DMS114 treated with DMSO at 0.1 percent for 48 hours (cell line): ENCODE data around the gene PEX16.

Source experiments
- DNase-seq: peaks from one replicate; lab custom pipeline; 2025; ENCODE audit not compliant: unreplicated experiment; lab: John Stamatoyannopoulos, UW

The PEX16 gene

GRCh38 chr11:45931739-45932138, 14.1 kb upstream of the PEX16 start:
- no peak for DNase-seq

GRCh38 chr11:45930951-45931570, 13.4 kb upstream of the PEX16 start:
- DNase-seq, result no peak

- DNase-seq, result no peak
Observed at GRCh38 chr11:45930031-45930794, 12.5 kb upstream of the PEX16 start.

- DNase-seq, result no peak
Observed at GRCh38 chr11:45929486-45930030, 11.9 kb upstream of the PEX16 start.

GRCh38 chr11:45928535-45929215, 11.0 kb upstream of the PEX16 start:
- no peak for DNase-seq

GRCh38 chr11:45927684-45928413, 10.2 kb upstream of the PEX16 start:
- DNase-seq, result no peak

GRCh38 chr11:45927332-45927683, 9.6 kb upstream of the PEX16 start:
- no peak for DNase-seq

GRCh38 chr11:45926536-45927331, 9.1 kb upstream of the PEX16 start:
- DNase-seq, result no peak

- DNase-seq, result no peak
Observed at GRCh38 chr11:45926001-45926401, 8.3 kb upstream of the PEX16 start.

GRCh38 chr11:45925550-45925949, 7.9 kb upstream of the PEX16 start:
- DNase-seq, result no peak

- no peak for DNase-seq
Observed at GRCh38 chr11:45924927-45925326, 7.2 kb upstream of the PEX16 start.

GRCh38 chr11:45924036-45924915, 6.6 kb upstream of the PEX16 start:
- DNase-seq, result no peak

- no peak for DNase-seq
Observed at GRCh38 chr11:45922425-45923082, 4.9 kb upstream of the PEX16 start, which contains the start of gene LARGE2. Gene LARGE2, plus strand, starts transcription at chr11:45922656. Its CDS starts 227 bp downstream, at chr11:45922883.

GRCh38 chr11:45921561-45922424, 4.1 kb upstream of the PEX16 start:
- DNase-seq, result no peak

- DNase-seq, result no peak
Observed at GRCh38 chr11:45920531-45921477, 3.1 kb upstream of the PEX16 start.

- DNase-seq, result no peak
Observed at GRCh38 chr11:45919806-45920530, 2.3 kb upstream of the PEX16 start.
